Lower leg skin (tissue), 3 donors: Measurements from ENCODE around the gene NEK11.

Source experiments
- CTCF ChIP-seq, 3 donors: fragments of 450-650 bp; IDR thresholded peaks; one replicate each; pipeline ENCODE4 v1.5.1; 2016; ENCODE audit warnings: antibody characterized with exemption in 3 of 3, mild to moderate bottlenecking in 3 of 3, moderate library complexity in 2 of 3
- POLR2A ChIP-seq, 2 donors: fragments of 450-650 bp; IDR thresholded peaks; one replicate each; pipeline ENCODE4 v1.6.1; 2016 to 2017; ENCODE audit warnings: antibody characterized with exemption in 2 of 2, mild to moderate bottlenecking in 1 of 2, moderate library complexity in 1 of 2

GRCh38 chr3:131192701-131193100, 166.0 kb downstream of the NEK11 start:
- TF ChIP-seq POLR2A (IDR thresholded peaks at IDR 0.05): no peak
- no peak for TF ChIP-seq CTCF (IDR thresholded peaks at IDR 0.05)
